ENCODE measurements around the gene LPP.

DNA sequence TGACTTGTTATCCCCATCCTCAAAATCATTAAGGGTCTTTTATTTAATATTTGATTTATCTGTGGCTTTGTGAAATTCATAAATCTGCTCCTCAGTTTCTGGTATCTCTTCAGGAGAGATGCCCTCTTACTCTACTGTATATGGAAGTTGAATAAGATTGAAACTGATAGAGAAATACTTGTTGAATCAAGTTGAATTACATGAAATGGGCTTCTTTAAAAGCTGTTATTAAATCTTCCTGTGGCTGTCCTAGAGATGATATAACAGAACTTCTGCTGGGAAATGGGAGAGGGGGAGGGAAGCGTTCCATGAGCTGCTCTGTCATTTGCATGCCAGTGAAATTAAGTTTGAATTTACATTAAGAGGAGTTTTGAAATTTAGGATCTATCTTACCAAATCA is 523.4 kb downstream of the LPP start:
- TF ChIP-seq, protein P1, sequence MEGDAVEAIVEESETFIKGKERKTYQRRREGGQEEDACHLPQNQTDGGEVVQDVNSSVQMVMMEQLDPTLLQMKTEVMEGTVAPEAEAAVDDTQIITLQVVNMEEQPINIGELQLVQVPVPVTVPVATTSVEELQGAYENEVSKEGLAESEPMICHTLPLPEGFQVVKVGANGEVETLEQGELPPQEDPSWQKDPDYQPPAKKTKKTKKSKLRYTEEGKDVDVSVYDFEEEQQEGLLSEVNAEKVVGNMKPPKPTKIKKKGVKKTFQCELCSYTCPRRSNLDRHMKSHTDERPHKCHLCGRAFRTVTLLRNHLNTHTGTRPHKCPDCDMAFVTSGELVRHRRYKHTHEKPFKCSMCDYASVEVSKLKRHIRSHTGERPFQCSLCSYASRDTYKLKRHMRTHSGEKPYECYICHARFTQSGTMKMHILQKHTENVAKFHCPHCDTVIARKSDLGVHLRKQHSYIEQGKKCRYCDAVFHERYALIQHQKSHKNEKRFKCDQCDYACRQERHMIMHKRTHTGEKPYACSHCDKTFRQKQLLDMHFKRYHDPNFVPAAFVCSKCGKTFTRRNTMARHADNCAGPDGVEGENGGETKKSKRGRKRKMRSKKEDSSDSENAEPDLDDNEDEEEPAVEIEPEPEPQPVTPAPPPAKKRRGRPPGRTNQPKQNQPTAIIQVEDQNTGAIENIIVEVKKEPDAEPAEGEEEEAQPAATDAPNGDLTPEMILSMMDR (IDR thresholded peaks at IDR 0.05), result no peak
- no peak for TF ChIP-seq POLR2A (IDR thresholded peaks at IDR 0.05)

Measured in tibial nerve (tissue), 3 donors.